Liver (tissue), 9 donors: ENCODE data around the gene KIAA1614. TPM values are rescaled to one million over a fixed set of nuclear protein-coding genes. Genes with fewer than 3 reads are reported as not detected.

ENCODE experiments used
- DNase-seq: peaks from one replicate; pipeline ENCODE4 v3.0.0-alpha.2; 2017; ENCODE audit warnings: low spot score
- H3K27ac ChIP-seq, 2 donors: one replicate each; pipeline ENCODE4 v1.7.0; 2013; ENCODE audit warnings: inconsistent platforms in 2 of 2, low read length in 2 of 2, control low read depth in 1 of 2, low read depth in 1 of 2, mild to moderate bottlenecking in 1 of 2
- H3K27me3 ChIP-seq, 4 donors: one replicate each; pipeline versions ENCODE4 v1.6.1 to v1.7.0; 2013; ENCODE audit warnings: low read length in 3 of 4, inconsistent platforms in 1 of 4, mild to moderate bottlenecking in 1 of 4, moderate library complexity in 1 of 4; ENCODE audit not compliant: control insufficient read depth in 4 of 4, insufficient read depth in 4 of 4
- H3K36me3 ChIP-seq, 4 donors: one replicate each; pipeline versions ENCODE4 v1.6.1 to v1.7.0; 2013; ENCODE audit warnings: low read length in 3 of 4, mild to moderate bottlenecking in 3 of 4, low read depth in 1 of 4, moderate library complexity in 1 of 4; ENCODE audit not compliant: control insufficient read depth in 4 of 4, insufficient read depth in 3 of 4
- H3K4me1 ChIP-seq, 4 donors: one replicate each; pipeline versions ENCODE4 v1.6.1 to v1.7.0; 2013; ENCODE audit warnings: low read length in 3 of 4, mild to moderate bottlenecking in 3 of 4, moderate library complexity in 1 of 4; ENCODE audit not compliant: control insufficient read depth in 4 of 4, insufficient read depth in 4 of 4
- H3K4me3 ChIP-seq, 3 donors: one replicate each; pipeline versions ENCODE4 v1.6.1 to v1.7.0; 2013; ENCODE audit warnings: low read length in 3 of 3, control low read depth in 1 of 3, low read depth in 1 of 3, mild to moderate bottlenecking in 1 of 3
- H3K9ac ChIP-seq, 2 donors: one replicate each; pipeline ENCODE4 v1.7.0; 2013; ENCODE audit warnings: low read length in 2 of 2, mild to moderate bottlenecking in 2 of 2, moderate library complexity in 2 of 2, control low read depth in 1 of 2, low read depth in 1 of 2
- H3K9me3 ChIP-seq, 4 donors: one replicate each; pipeline versions ENCODE4 v1.6.1 to v1.7.0; 2013; ENCODE audit warnings: low read length in 3 of 4; ENCODE audit not compliant: control insufficient read depth in 4 of 4
- EGR1 ChIP-seq, 2 donors: IDR thresholded peaks; 2 replicates each; pipeline ENCODE4 v1.6.1; 2016 to 2018; ENCODE audit warnings: antibody characterized with exemption in 2 of 2, low read depth in 2 of 2
- FOXA1 ChIP-seq: IDR thresholded peaks from 2 replicates; pipeline ENCODE4 v1.6.1; 2016; ENCODE audit warnings: antibody characterized with exemption
- FOXA2 ChIP-seq: IDR thresholded peaks from 2 replicates; pipeline ENCODE4 v1.6.1; 2016; ENCODE audit warnings: antibody characterized with exemption
- HNF4A ChIP-seq, 2 donors: conservative IDR thresholded peaks; 2 replicates each; pipeline ENCODE4 v1.6.1; 2016; ENCODE audit warnings: antibody characterized with exemption in 2 of 2, mild to moderate bottlenecking in 2 of 2
- HNF4G ChIP-seq: IDR thresholded peaks from 2 replicates; pipeline ENCODE4 v1.6.1; 2016; ENCODE audit warnings: antibody characterized with exemption
- JUND ChIP-seq, 2 donors: IDR thresholded peaks; 2 replicates each; pipeline ENCODE4 v1.6.1; 2016; ENCODE audit warnings: antibody characterized with exemption in 2 of 2
- MAX ChIP-seq: IDR thresholded peaks from 2 replicates; pipeline ENCODE4 v1.6.1; 2016; ENCODE audit warnings: antibody characterized with exemption
- NR2F2 ChIP-seq: IDR thresholded peaks from 2 replicates; pipeline ENCODE4 v1.6.1; 2016; ENCODE audit warnings: antibody characterized with exemption
- RAD21 ChIP-seq, 2 donors: IDR thresholded peaks; 2 replicates each; pipeline ENCODE4 v1.6.1; 2016; ENCODE audit warnings: antibody characterized with exemption in 2 of 2, mild to moderate bottlenecking in 2 of 2
- RXRA ChIP-seq, 2 donors: IDR thresholded peaks; 2 replicates each; pipeline ENCODE4 v1.6.1; 2017 to 2018; ENCODE audit warnings: antibody characterized with exemption in 2 of 2, mild to moderate bottlenecking in 1 of 2
- SP1 ChIP-seq: IDR thresholded peaks from 2 replicates; pipeline ENCODE4 v1.6.1; 2018; ENCODE audit warnings: antibody characterized with exemption, mild to moderate bottlenecking
- TAF1 ChIP-seq: conservative IDR thresholded peaks from 2 replicates; pipeline ENCODE4 v1.6.1; 2016; ENCODE audit warnings: antibody characterized with exemption, mild to moderate bottlenecking
- YY1 ChIP-seq: IDR thresholded peaks from 2 replicates; pipeline ENCODE4 v1.6.1; 2016; ENCODE audit warnings: antibody characterized with exemption, mild to moderate bottlenecking
- ZBTB33 ChIP-seq: IDR thresholded peaks from 2 replicates; pipeline ENCODE4 v1.6.1; 2016; ENCODE audit warnings: antibody characterized with exemption
- WGBS: extraction: QIAGEN DNeasy Blood & Tissue Kit; methylation state at CpG from one replicate; pipeline ENCODE4 v1.1.7; 2013; 5-methylcytosine and 5-hydroxymethylcytosine counted together
- polyA plus RNA-seq, 2 donors: library from polyadenylated mRNA; stranded (reverse) in 1 of 2; unstranded in 1 of 2; fragments of 200-250 nt in 1 of 2; fragments of >200 nt in 1 of 2; fragmentation: Nextera tagmentation in 1 of 2; extraction: Ambion mirVana in 1 of 2; gene quantifications; one replicate each; pipeline versions ENCODE4 v1.2.1 to v1.2.3, GENCODE V29; 2013 to 2015
- total RNA-seq, 2 donors: library from RNA; depleted of rRNA; stranded (reverse); fragments of >200 nt; gene quantifications; one replicate each; pipeline ENCODE4 v1.2.3, GENCODE V29; 2014
- TF ChIP-seq, protein P1 (sequence below): fragments of 150-350 bp; IDR thresholded peaks from 2 replicates; pipeline ENCODE4 v1.5.1; 2017; ENCODE audit warnings: improper control_type of control experiment, low read depth, low read length; ENCODE audit not compliant: missing input control
- TF ChIP-seq, protein P2 (sequence below): IDR thresholded peaks from 2 replicates; pipeline ENCODE4 v1.6.1; 2016; ENCODE audit warnings: antibody characterized with exemption
- TF ChIP-seq, protein P3 (sequence below): IDR thresholded peaks from 2 replicates; pipeline ENCODE4 v1.6.1; 2016; ENCODE audit warnings: antibody characterized with exemption, mild to moderate bottlenecking
- donor health status: healthy.
- donor health status: healthy.
- donor health status: healthy.
- donor health status: healthy.
- donor health status: healthy.

KIAA1614 gene
- total and polyA plus RNA-seq, 4 donors = 0.21 to 1.1 (median 0.40) TPM

DNA sequence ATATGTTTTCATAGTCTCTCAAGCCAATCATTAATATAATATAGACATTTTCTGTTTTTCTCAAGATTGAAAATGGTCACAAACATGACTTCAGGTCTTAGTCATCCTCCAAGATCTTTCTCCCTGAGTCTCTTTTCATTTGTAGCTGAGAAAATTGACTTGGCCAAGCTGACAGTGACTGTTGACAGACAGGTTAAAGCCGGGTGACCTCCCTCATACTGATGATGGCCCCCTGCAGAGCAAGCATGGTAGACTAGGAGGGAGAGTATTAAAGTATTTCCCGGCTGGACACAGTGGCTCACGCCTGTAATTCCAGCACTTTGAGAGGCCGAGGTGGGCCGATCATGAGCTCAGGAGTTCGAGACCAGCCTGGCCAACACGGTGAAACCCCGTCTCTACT is 6.8 kb upstream of the KIAA1614 start:
- Histone ChIP-seq H3K9me3 (no peaks in the 10 kb centered on the region), H3K27me3 (peaks cover 0 to 2% (median 0%) of the 10 kb centered on the region in 4 donors), H3K9ac (no peak overlapping the region), H3K4me3 (no peak overlapping the region), H3K4me1 (no peaks in the 10 kb centered on the region), H3K36me3 (no peaks in the 10 kb centered on the region), H3K27ac (no peak overlapping the region)
- WGBS = 90% methylated on average over 8 of the region's 8 CpGs
- no peak for DNase-seq
- no peak for TF ChIP-seq HNF4A (conservative IDR thresholded peaks at IDR 0.05)
- no peak for TF ChIP-seq SP1
- no peak for TF ChIP-seq YY1
- TF ChIP-seq RAD21 (IDR thresholded peaks at IDR 0.05) = no peak
- TF ChIP-seq, protein P1, sequence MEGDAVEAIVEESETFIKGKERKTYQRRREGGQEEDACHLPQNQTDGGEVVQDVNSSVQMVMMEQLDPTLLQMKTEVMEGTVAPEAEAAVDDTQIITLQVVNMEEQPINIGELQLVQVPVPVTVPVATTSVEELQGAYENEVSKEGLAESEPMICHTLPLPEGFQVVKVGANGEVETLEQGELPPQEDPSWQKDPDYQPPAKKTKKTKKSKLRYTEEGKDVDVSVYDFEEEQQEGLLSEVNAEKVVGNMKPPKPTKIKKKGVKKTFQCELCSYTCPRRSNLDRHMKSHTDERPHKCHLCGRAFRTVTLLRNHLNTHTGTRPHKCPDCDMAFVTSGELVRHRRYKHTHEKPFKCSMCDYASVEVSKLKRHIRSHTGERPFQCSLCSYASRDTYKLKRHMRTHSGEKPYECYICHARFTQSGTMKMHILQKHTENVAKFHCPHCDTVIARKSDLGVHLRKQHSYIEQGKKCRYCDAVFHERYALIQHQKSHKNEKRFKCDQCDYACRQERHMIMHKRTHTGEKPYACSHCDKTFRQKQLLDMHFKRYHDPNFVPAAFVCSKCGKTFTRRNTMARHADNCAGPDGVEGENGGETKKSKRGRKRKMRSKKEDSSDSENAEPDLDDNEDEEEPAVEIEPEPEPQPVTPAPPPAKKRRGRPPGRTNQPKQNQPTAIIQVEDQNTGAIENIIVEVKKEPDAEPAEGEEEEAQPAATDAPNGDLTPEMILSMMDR = no peak
- TF ChIP-seq, protein P2, sequence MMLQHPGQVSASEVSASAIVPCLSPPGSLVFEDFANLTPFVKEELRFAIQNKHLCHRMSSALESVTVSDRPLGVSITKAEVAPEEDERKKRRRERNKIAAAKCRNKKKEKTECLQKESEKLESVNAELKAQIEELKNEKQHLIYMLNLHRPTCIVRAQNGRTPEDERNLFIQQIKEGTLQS = no peak
- no peak for TF ChIP-seq JUND (IDR thresholded peaks at IDR 0.05)
- TF ChIP-seq FOXA2 = no peak
- TF ChIP-seq, protein P3, sequence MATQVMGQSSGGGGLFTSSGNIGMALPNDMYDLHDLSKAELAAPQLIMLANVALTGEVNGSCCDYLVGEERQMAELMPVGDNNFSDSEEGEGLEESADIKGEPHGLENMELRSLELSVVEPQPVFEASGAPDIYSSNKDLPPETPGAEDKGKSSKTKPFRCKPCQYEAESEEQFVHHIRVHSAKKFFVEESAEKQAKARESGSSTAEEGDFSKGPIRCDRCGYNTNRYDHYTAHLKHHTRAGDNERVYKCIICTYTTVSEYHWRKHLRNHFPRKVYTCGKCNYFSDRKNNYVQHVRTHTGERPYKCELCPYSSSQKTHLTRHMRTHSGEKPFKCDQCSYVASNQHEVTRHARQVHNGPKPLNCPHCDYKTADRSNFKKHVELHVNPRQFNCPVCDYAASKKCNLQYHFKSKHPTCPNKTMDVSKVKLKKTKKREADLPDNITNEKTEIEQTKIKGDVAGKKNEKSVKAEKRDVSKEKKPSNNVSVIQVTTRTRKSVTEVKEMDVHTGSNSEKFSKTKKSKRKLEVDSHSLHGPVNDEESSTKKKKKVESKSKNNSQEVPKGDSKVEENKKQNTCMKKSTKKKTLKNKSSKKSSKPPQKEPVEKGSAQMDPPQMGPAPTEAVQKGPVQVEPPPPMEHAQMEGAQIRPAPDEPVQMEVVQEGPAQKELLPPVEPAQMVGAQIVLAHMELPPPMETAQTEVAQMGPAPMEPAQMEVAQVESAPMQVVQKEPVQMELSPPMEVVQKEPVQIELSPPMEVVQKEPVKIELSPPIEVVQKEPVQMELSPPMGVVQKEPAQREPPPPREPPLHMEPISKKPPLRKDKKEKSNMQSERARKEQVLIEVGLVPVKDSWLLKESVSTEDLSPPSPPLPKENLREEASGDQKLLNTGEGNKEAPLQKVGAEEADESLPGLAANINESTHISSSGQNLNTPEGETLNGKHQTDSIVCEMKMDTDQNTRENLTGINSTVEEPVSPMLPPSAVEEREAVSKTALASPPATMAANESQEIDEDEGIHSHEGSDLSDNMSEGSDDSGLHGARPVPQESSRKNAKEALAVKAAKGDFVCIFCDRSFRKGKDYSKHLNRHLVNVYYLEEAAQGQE = no peak

GRCh38 chr1:180906511-180906910 is 6.2 kb upstream of the KIAA1614 start:
- no peak for DNase-seq
- Histone ChIP-seq H3K9me3 (no peaks in the 10 kb centered on the region), H3K4me1 (peaks cover 0 to under 1% (median 0%) of the 10 kb centered on the region in 4 donors), H3K27ac (no peak overlapping the region), H3K9ac (no peak overlapping the region), H3K27me3 (peaks cover 0 to 1% (median 0%) of the 10 kb centered on the region in 4 donors), H3K36me3 (no peaks in the 10 kb centered on the region), H3K4me3 (no peak overlapping the region)
- 92% methylated on average over 9 of the region's 9 CpGs for WGBS
- TF ChIP-seq HNF4A (conservative IDR thresholded peaks at IDR 0.05) (no peak), RAD21 (IDR thresholded peaks at IDR 0.05) (no peak), EGR1 (IDR thresholded peaks at IDR 0.05; ENCODE audit: low read depth in 2 of 2) (no peak), MAX (no peak), JUND (IDR thresholded peaks at IDR 0.05) (no peak), RXRA (IDR thresholded peaks at IDR 0.05) (no peak), HNF4G (no peak), FOXA1 (no peak), FOXA2 (no peak), NR2F2 (no peak), SP1 (no peak), ZBTB33 (no peak), YY1 (no peak), TAF1 (no peak)
- TF ChIP-seq, protein P1 = no peak
- TF ChIP-seq, protein P2 = no peak
- TF ChIP-seq, protein P3 = no peak
